Memory B cell (primary cell): ENCODE data around the gene NAV3.

Experiments
- ATAC-seq: fragments of 150-1000 bp; cut with Tn5 transposase; 2 replicates; pipeline ENCODE4 v1.10.0; 2021; ENCODE audit warnings: low read depth, mild to moderate bottlenecking, moderate library complexity
- DNase-seq, 2 donors: peaks; one replicate each; pipeline ENCODE4 v3.0.0; 2022; ENCODE audit warnings: low spot score in 2 of 2
- H3K27ac Mint-ChIP-seq: one replicate; pipeline ENCODE4 v1.8.0; 2022; ENCODE audit warnings: mild to moderate bottlenecking, moderate library complexity, mixed read lengths
- H3K27me3 Mint-ChIP-seq: one replicate; pipeline ENCODE4 v1.8.0; 2022; ENCODE audit warnings: mixed read lengths
- H3K36me3 Mint-ChIP-seq: one replicate; pipeline ENCODE4 v1.8.0; 2022; ENCODE audit warnings: mild to moderate bottlenecking, mixed read lengths
- H3K4me1 Mint-ChIP-seq: one replicate; pipeline ENCODE4 v1.8.0; 2022; ENCODE audit warnings: mixed read lengths
- H3K4me3 Mint-ChIP-seq: one replicate; pipeline ENCODE4 v1.8.0; 2022; ENCODE audit warnings: mild to moderate bottlenecking, moderate library complexity, mixed read lengths
- H3K9me3 Mint-ChIP-seq: one replicate; pipeline ENCODE4 v1.8.0; 2022; ENCODE audit warnings: mixed read lengths

NAV3 gene

GRCh38 chr12:78121969-78122610 lies 291.4 kb downstream of the NAV3 start:
- no peaks in the 10 kb centered on the region for H3K36me3 Mint-ChIP-seq
- ATAC-seq (no peak), DNase-seq (no peak)
- no peak overlapping the region for H3K4me3 Mint-ChIP-seq
- no peaks in the 10 kb centered on the region for H3K4me1 Mint-ChIP-seq
- H3K27me3 Mint-ChIP-seq = no peaks in the 10 kb centered on the region
- H3K27ac Mint-ChIP-seq = no peak overlapping the region
- H3K9me3 Mint-ChIP-seq = no peaks in the 10 kb centered on the region

GRCh38 chr12:78128211-78128610 lies 297.5 kb downstream of the NAV3 start:
- DNase-seq = no peak
- no peak overlapping the region for H3K27ac Mint-ChIP-seq
- H3K4me3 Mint-ChIP-seq = no peak overlapping the region
- no peaks in the 10 kb centered on the region for H3K27me3 Mint-ChIP-seq
- no peak for ATAC-seq
- no peaks in the 10 kb centered on the region for H3K36me3 Mint-ChIP-seq
- H3K4me1 Mint-ChIP-seq = no peaks in the 10 kb centered on the region
- no peaks in the 10 kb centered on the region for H3K9me3 Mint-ChIP-seq

DNA sequence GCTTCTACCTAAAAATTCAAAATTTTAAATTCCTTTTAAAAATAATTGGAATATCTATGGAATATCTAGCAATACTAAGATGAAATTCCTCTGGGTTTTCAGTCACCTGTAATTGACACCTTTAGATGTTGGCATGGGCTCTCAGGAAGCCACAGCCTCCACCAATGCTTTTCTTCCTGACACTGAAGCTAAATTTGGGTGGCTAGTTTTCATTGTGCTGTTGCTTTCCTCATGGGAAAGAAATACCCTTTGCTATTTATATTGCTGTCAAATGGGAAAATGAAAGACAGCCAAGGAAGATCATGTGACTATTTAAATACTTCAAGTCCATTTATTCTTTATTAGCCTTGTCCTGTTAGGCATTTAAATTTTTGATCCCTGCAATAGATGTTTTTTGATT lies 313.0 kb downstream of the NAV3 start:
- Mint-ChIP-seq H3K36me3 (no peaks in the 10 kb centered on the region), H3K27ac (no peak overlapping the region), H3K4me1 (no peaks in the 10 kb centered on the region), H3K9me3 (no peaks in the 10 kb centered on the region), H3K4me3 (no peak overlapping the region), H3K27me3 (no peaks in the 10 kb centered on the region)
- ATAC-seq = no peak
- no peak for DNase-seq

- ATAC-seq = no peak
- Mint-ChIP-seq H3K4me1 (no peaks in the 10 kb centered on the region), H3K9me3 (no peaks in the 10 kb centered on the region), H3K27ac (no peak overlapping the region), H3K36me3 (no peaks in the 10 kb centered on the region), H3K4me3 (no peak overlapping the region), H3K27me3 (no peaks in the 10 kb centered on the region)
- no peak for DNase-seq
Measured at GRCh38 chr12:78145398-78145797, 314.7 kb downstream of the NAV3 start.

GRCh38 chr12:78146365-78146772 lies 315.7 kb downstream of the NAV3 start:
- no peaks in the 10 kb centered on the region for H3K4me1 Mint-ChIP-seq
- no peak for DNase-seq
- no peaks in the 10 kb centered on the region for H3K36me3 Mint-ChIP-seq
- ATAC-seq = no peak
- H3K4me3 Mint-ChIP-seq = no peak overlapping the region
- no peaks in the 10 kb centered on the region for H3K9me3 Mint-ChIP-seq
- H3K27ac Mint-ChIP-seq = no peak overlapping the region
- no peaks in the 10 kb centered on the region for H3K27me3 Mint-ChIP-seq

DNA sequence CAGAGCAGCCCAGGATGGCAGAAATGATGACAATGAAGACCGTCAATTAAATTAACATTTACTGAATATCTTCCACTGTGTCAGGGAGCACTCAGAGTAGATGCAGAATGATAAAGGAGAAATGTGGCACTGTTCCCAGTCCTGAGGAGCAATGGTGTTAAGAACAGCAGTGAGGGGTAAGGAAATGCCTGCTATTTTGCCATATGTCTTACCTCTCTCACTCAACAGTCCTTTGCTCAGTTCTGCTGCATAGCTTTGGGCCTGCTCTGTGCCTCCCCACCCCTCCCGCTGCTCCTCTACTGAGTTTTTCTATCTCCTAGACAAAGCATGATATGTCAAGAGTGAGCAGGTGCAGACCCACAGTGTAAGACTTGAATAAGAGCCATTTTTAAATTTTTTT lies 318.8 kb downstream of the NAV3 start:
- Mint-ChIP-seq H3K36me3 (no peaks in the 10 kb centered on the region), H3K4me3 (no peak overlapping the region), H3K9me3 (no peaks in the 10 kb centered on the region), H3K4me1 (no peaks in the 10 kb centered on the region), H3K27ac (no peak overlapping the region), H3K27me3 (no peaks in the 10 kb centered on the region)
- no peak for ATAC-seq
- DNase-seq = no peak

GRCh38 chr12:78155546-78155945 lies 324.9 kb downstream of the NAV3 start:
- H3K9me3 Mint-ChIP-seq = peaks cover 3% of the 10 kb centered on the region
- H3K27me3 Mint-ChIP-seq = peaks cover 3% of the 10 kb centered on the region
- ATAC-seq (no peak), DNase-seq (no peak)
- no peaks in the 10 kb centered on the region for H3K4me1 Mint-ChIP-seq
- H3K4me3 Mint-ChIP-seq = no peak overlapping the region
- H3K36me3 Mint-ChIP-seq = no peaks in the 10 kb centered on the region
- no peak overlapping the region for H3K27ac Mint-ChIP-seq

DNA sequence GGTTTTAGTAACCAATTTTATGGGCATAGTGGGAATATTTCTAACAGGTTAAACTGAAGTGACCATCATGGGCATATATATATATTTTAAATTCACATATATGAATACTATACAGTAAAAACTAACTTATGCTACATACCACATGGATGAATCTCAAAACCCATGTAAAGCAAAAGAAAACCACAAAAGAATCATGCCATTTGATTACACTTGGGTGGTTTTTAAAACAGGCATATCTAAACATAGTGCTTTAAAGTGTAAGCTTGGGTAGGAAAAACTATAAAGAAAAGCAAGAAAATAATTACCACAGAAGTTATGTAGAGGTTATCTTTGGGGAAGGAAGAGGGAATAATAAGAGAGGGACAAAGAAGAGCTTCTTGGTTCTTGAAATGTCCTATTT lies 326.1 kb downstream of the NAV3 start:
- H3K4me3 Mint-ChIP-seq = no peak overlapping the region
- no peak for ATAC-seq
- no peaks in the 10 kb centered on the region for H3K4me1 Mint-ChIP-seq
- H3K36me3 Mint-ChIP-seq = no peaks in the 10 kb centered on the region
- peaks cover 3% of the 10 kb centered on the region for H3K9me3 Mint-ChIP-seq
- no peak overlapping the region for H3K27ac Mint-ChIP-seq
- peaks cover 3% of the 10 kb centered on the region for H3K27me3 Mint-ChIP-seq
- no peak for DNase-seq

DNA sequence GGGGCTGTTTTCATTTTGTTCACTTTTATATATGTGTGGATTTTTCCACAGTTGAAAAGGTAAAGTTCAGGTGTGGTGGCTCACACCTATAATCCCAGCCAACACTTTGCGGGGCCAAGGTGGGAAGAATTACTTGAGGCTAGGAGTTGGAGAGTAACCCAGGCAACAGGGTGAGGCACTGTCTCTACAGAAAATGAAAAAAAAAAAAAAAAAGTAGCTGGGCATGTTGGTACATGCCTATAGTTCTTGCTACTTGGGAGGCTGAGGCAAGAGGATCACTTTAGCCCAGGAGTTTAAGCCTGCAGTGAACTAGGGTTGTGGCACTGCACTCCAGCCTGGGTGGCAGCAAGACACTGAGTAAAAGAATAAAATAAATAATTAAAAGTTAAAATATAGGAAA lies 326.5 kb downstream of the NAV3 start:
- Mint-ChIP-seq H3K36me3 (no peaks in the 10 kb centered on the region), H3K27ac (no peak overlapping the region), H3K4me1 (no peaks in the 10 kb centered on the region), H3K27me3 (peaks cover 3% of the 10 kb centered on the region), H3K4me3 (no peak overlapping the region), H3K9me3 (peaks cover 3% of the 10 kb centered on the region)
- no peak for DNase-seq
- no peak for ATAC-seq

DNA sequence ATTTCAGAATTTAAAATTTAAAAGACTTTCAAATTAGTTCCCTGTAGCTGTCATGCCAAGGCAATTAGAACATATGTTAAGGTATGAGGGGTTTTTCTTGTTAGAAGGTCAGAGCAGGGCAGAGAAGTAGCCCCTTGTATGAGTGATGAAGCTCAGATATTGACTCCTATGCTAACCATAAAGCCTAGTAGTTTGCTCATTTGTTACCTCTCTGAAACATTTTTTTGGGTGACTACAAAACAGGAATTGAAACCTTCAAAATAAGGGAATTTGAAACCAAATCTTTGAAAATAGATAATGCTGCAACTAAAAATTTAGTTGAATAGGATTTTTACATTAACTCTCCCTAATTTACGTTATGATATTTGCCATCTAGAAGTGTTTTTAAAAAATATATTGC lies 333.5 kb downstream of the NAV3 start:
- H3K27me3 Mint-ChIP-seq = peaks cover 1% of the 10 kb centered on the region
- H3K36me3 Mint-ChIP-seq = no peaks in the 10 kb centered on the region
- no peaks in the 10 kb centered on the region for H3K9me3 Mint-ChIP-seq
- ATAC-seq (no peak), DNase-seq (no peak)
- H3K4me1 Mint-ChIP-seq = no peaks in the 10 kb centered on the region
- H3K4me3 Mint-ChIP-seq = no peak overlapping the region
- no peak overlapping the region for H3K27ac Mint-ChIP-seq

GRCh38 chr12:78167510-78167909 lies 336.8 kb downstream of the NAV3 start:
- Mint-ChIP-seq H3K27me3 (no peaks in the 10 kb centered on the region), H3K36me3 (no peaks in the 10 kb centered on the region), H3K9me3 (no peaks in the 10 kb centered on the region), H3K4me3 (no peak overlapping the region), H3K27ac (no peak overlapping the region), H3K4me1 (no peaks in the 10 kb centered on the region)
- DNase-seq = no peak
- no peak for ATAC-seq

- no peak for ATAC-seq
- Mint-ChIP-seq H3K9me3 (no peaks in the 10 kb centered on the region), H3K27me3 (no peaks in the 10 kb centered on the region), H3K4me3 (no peak overlapping the region), H3K4me1 (no peaks in the 10 kb centered on the region), H3K36me3 (no peaks in the 10 kb centered on the region), H3K27ac (no peak overlapping the region)
- DNase-seq = no peak
Measured at GRCh38 chr12:78171061-78171460, 340.4 kb downstream of the NAV3 start.

- DNase-seq (no peak), ATAC-seq (no peak)
- Mint-ChIP-seq H3K9me3 (no peaks in the 10 kb centered on the region), H3K36me3 (no peaks in the 10 kb centered on the region), H3K27ac (no peak overlapping the region), H3K4me3 (no peak overlapping the region), H3K27me3 (no peaks in the 10 kb centered on the region), H3K4me1 (no peaks in the 10 kb centered on the region)
Measured at GRCh38 chr12:78176643-78177042, 345.9 kb downstream of the NAV3 start.

DNA sequence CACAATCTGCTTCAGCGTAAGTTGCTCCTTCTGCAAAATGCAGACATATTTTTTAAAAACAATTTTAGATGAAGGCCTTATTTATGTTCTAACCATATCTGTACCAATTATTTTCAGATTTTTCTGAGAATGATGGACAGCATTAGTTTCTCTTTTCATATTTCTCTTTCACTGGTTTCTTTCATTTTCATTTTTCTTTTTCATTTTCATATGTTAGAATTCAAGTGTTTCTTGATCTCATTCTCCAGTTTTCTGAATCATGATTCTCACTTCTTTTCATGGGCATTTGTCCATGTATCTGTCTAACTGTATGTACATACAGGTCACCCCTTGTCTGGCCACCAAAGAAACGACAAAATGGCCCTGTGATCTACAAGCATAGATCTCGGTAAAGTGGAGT lies 346.6 kb downstream of the NAV3 start:
- no peak for DNase-seq
- H3K4me1 Mint-ChIP-seq = no peaks in the 10 kb centered on the region
- H3K27ac Mint-ChIP-seq = no peak overlapping the region
- H3K27me3 Mint-ChIP-seq = no peaks in the 10 kb centered on the region
- no peak overlapping the region for H3K4me3 Mint-ChIP-seq
- no peaks in the 10 kb centered on the region for H3K36me3 Mint-ChIP-seq
- ATAC-seq = no peak
- H3K9me3 Mint-ChIP-seq = no peaks in the 10 kb centered on the region

DNA sequence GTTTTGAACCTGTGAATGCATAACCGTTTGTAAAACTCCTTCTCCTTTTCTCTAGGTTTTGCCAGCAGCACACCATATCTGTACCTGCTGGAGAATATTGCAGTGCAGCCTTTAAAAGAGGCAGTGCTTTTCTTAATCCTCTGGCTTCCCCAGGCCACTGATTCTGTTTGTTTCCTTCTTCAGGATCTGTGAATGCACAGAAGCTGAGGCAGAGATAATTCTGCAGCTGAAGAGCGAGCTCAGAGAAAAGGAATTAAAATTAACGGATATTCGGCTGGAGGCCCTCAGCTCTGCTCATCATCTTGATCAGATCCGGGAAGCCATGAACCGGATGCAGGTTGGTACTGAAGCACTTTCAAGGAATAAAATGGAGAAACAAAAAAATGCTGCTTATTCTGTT lies 348.7 kb downstream of the NAV3 start:
- Mint-ChIP-seq H3K27me3 (no peaks in the 10 kb centered on the region), H3K4me1 (no peaks in the 10 kb centered on the region), H3K36me3 (no peaks in the 10 kb centered on the region), H3K4me3 (no peak overlapping the region), H3K27ac (no peak overlapping the region), H3K9me3 (no peaks in the 10 kb centered on the region)
- no peak for ATAC-seq
- DNase-seq = no peak
